B cell (primary cell): ENCODE data around the gene SHLD3. TPM values are rescaled to one million over a fixed set of nuclear protein-coding genes. Genes with fewer than 3 reads are reported as not detected.

ENCODE experiments used
- ATAC-seq: fragments of 200-7000 bp; cut with Tn5 transposase; one replicate; pipeline ENCODE4 v1.10.0; 2021; ENCODE audit warnings: low read depth, mild to moderate bottlenecking, moderate number of reproducible peaks, moderate library complexity
- CTCF ChIA-PET: fragments of 350-600 bp; sonication (Branson Sonifier 250); formaldehyde crosslinking; loops from one replicate; lab custom pipeline; 2021; ENCODE audit warnings: antibody characterized with exemption, inconsistent platforms; lab: Charles Lee
- POLR2A ChIA-PET: fragments of 350-600 bp; sonication (Branson Sonifier 250); formaldehyde crosslinking; loops from one replicate; lab custom pipeline; 2021; ENCODE audit warnings: antibody characterized with exemption; lab: Charles Lee
- DNase-seq: peaks from one replicate; pipeline ENCODE4 v3.0.0; 2013
- H2AFZ ChIP-seq: 2 replicates; pipeline ENCODE4 v1.6.1; 2012; ENCODE audit warnings: mild to moderate bottlenecking, low read depth, low read length; ENCODE audit not compliant: insufficient read depth, poor library complexity, severe bottlenecking
- H3K27ac ChIP-seq, 2 donors: 1 replicate in 1 of 2; 2 replicates in 1 of 2; pipeline ENCODE4 v1.5.1; 2012 to 2013; ENCODE audit warnings: low read length in 2 of 2, mild to moderate bottlenecking in 2 of 2, moderate library complexity in 1 of 2
- H3K27me3 ChIP-seq, 4 experiments: fragments of 200-600 bp in 1 of 4; sonication (generic) in 1 of 4; replicated peaks in 1 of 4; 1 replicate in 2 of 4; 2 replicates in 2 of 4; pipeline versions ENCODE4 v1.6.1 to v1.7.0; 2013 to 2016; ENCODE audit warnings: low read length in 3 of 4, mild to moderate bottlenecking in 2 of 4, mixed read lengths in 1 of 4, moderate library complexity in 1 of 4; ENCODE audit not compliant: insufficient read depth in 4 of 4, control insufficient read depth in 3 of 4; ENCODE audit errors: control extremely low read depth in 1 of 4
- H3K36me3 ChIP-seq, 2 experiments: replicated peaks in 1 of 2; 1 replicate in 1 of 2; 2 replicates in 1 of 2; pipeline versions ENCODE4 v1.6.1 to v1.7.1; 2013; ENCODE audit warnings: low read length in 1 of 2; ENCODE audit not compliant: insufficient read depth in 2 of 2, control insufficient read depth in 1 of 2; ENCODE audit errors: control extremely low read depth in 1 of 2, extremely low read depth in 1 of 2
- H3K4me1 ChIP-seq, 2 donors: fragments of 200-600 bp in 1 of 2; sonication (generic) in 1 of 2; 1 replicate in 1 of 2; 2 replicates in 1 of 2; pipeline versions ENCODE4 v1.5.1 to v1.6.1; 2013 to 2017; ENCODE audit warnings: low read length in 2 of 2; ENCODE audit not compliant: control insufficient read depth in 2 of 2, insufficient read depth in 2 of 2
- H3K4me2 ChIP-seq: replicated peaks from 2 replicates; pipeline ENCODE3; 2012; ENCODE audit warnings: mild to moderate bottlenecking, low read depth, low read length; ENCODE audit not compliant: poor library complexity, severe bottlenecking
- H3K4me3 ChIP-seq, 5 experiments: fragments of 200-600 bp in 1 of 5; sonication (generic) in 1 of 5; 1 replicate in 3 of 5; 2 replicates in 2 of 5; pipeline versions ENCODE4 v1.5.1 to v1.7.0; 2011 to 2016; ENCODE audit warnings: low read length in 4 of 5, mild to moderate bottlenecking in 4 of 5, low read depth in 2 of 5, control low read depth in 1 of 5, moderate library complexity in 1 of 5; ENCODE audit not compliant: insufficient read depth in 1 of 5; ENCODE audit errors: control extremely low read depth in 1 of 5, extremely low read depth in 1 of 5
- H3K79me2 ChIP-seq: fragments of 200-600 bp; sonication (generic); one replicate; pipeline ENCODE4 v1.6.0; 2016; ENCODE audit warnings: low read length; ENCODE audit not compliant: control insufficient read depth, insufficient read depth
- H3K9ac ChIP-seq: fragments of 200-600 bp; sonication (generic); 2 replicates; pipeline ENCODE4 v1.6.1; 2017; ENCODE audit warnings: mild to moderate bottlenecking, low read length, moderate library complexity
- H3K9me3 ChIP-seq, 3 donors: one replicate each; pipeline versions ENCODE4 v1.6.1 to v1.7.1; 2013; ENCODE audit warnings: low read length in 2 of 3; ENCODE audit not compliant: control insufficient read depth in 2 of 3, insufficient read depth in 1 of 3; ENCODE audit errors: control extremely low read depth in 1 of 3
- H4K20me1 ChIP-seq: 2 replicates; pipeline ENCODE4 v1.6.0; 2012; ENCODE audit warnings: mild to moderate bottlenecking, low read length; ENCODE audit not compliant: insufficient read depth, control insufficient read depth, poor library complexity, severe bottlenecking
- H3K27ac Mint-ChIP-seq: one replicate; pipeline ENCODE4 v1.8.0; 2021; ENCODE audit warnings: mixed read lengths
- H3K27me3 Mint-ChIP-seq: one replicate; pipeline ENCODE4 v1.8.0; 2021; ENCODE audit warnings: mixed read lengths
- H3K4me1 Mint-ChIP-seq: one replicate; pipeline ENCODE4 v1.8.0; 2021; ENCODE audit warnings: mixed read lengths
- H3K4me3 Mint-ChIP-seq: one replicate; pipeline ENCODE4 v1.8.0; 2021; ENCODE audit warnings: mixed read lengths
- H3K9me3 Mint-ChIP-seq: one replicate; pipeline ENCODE4 v1.8.0; 2022; ENCODE audit warnings: mixed read lengths; ENCODE audit not compliant: insufficient read depth
- CTCF ChIP-seq: fragments of 200-600 bp; IDR thresholded peaks from one replicate; pipeline ENCODE4 v1.8.0; 2022; ENCODE audit warnings: antibody characterized with exemption, mild to moderate bottlenecking
- EZH2 ChIP-seq: IDR thresholded peaks from 2 replicates; pipeline ENCODE4 v1.6.1; 2012; ENCODE audit warnings: borderline replicate concordance, low read depth, mild to moderate bottlenecking, moderate library complexity, low read length; ENCODE audit not compliant: insufficient read depth, poor library complexity, severe bottlenecking
- WGBS: methylation state at CpG from one replicate; pipeline ENCODE4 v1.1.5; 2013; ENCODE audit warnings: missing lambda C conversion rate; ENCODE audit not compliant: insufficient coverage; 5-methylcytosine and 5-hydroxymethylcytosine counted together
- intact Hi-C: fragments of 100-400 bp; cut with micrococcal nuclease; formaldehyde crosslinking; loops from one replicate; pipeline ENCODE4 v1.10.0; 2022
- polyA minus RNA-seq: library from RNA; depleted of rRNA, polyadenylated mRNA; stranded (reverse); fragments of >200 nt; gene quantifications from 2 replicates; pipeline ENCODE4 v1.2.3, GENCODE V29; 2012
- polyA plus RNA-seq: library from polyadenylated mRNA; depleted of rRNA; stranded (reverse); fragments of >200 nt; gene quantifications from 2 replicates; pipeline ENCODE4 v1.2.3, GENCODE V29; 2012
- total RNA-seq, 2 donors: library from RNA; stranded (reverse); fragments of 120-200 nt in 1 of 2; gene quantifications; 1 replicate in 1 of 2; 2 replicates in 1 of 2; pipeline versions ENCODE4 v1.2.3 to v1.2.4, GENCODE V29; 2013 to 2022

Gene SHLD3
- total RNA-seq (6.3 and 6.7 TPM in 2 replicates), polyA plus RNA-seq (3.7 and 4.7 TPM in 2 replicates), polyA minus RNA-seq (2.3 and 3.6 TPM in 2 replicates)
- 6.8 TPM for total RNA-seq (2013)

GRCh38 chr5:65624571-65625555, at the start of gene SHLD3, which contains the start of gene TRAPPC13:
SHLD3 (plus strand) TSS chr5:65625027; CDS start chr5:65629588, 4,561 bp downstream.
TRAPPC13 (plus strand) TSS chr5:65625027; CDS start chr5:65625061, 34 bp downstream.
- Histone ChIP-seq H3K4me2 (peak within 1 kb of the TSS; percentile 78), H3K79me2 (peaks cover 80% of the 10 kb centered on the region), H2AFZ (peak within 1 kb of the TSS; percentile 96), H3K36me3 (peaks cover 6 to 7% of the 10 kb centered on the region in 2 experiments), H3K27me3 (no peaks in the 10 kb centered on the region), H4K20me1 (no peaks in the 10 kb centered on the region), H3K4me3 (peak within 1 kb of the TSS; percentile 88 to 99 (median 88)), H3K4me1 (peaks cover 16 to 21% of the 10 kb centered on the region in 2 donors), H3K27ac (peak within 1 kb of the TSS; percentile 73 to 84), H3K9me3 (no peaks in the 10 kb centered on the region), H3K9ac (peak within 1 kb of the TSS; percentile 92)
- Mint-ChIP-seq H3K4me1 (peaks cover 41% of the 10 kb centered on the region), H3K27me3 (no peaks in the 10 kb centered on the region), H3K9me3 (no peaks in the 10 kb centered on the region), H3K4me3 (peak within 1 kb of the TSS; percentile 99), H3K27ac (peak within 1 kb of the TSS; percentile 98)
- POLR2A ChIA-PET: interaction anchor here (0.8 to 1.1 kb wide), 2 partner anchors 62 to 519 kb away, joined by 8 to 9 read pairs; partner anchors contain the start of genes CENPK, PPWD1 and SREK1
- TF ChIP-seq EZH2 (no peak), CTCF (peak; percentile 18)
- ATAC-seq (peak; percentile 76), DNase-seq (peak; percentile 96)
- CTCF ChIA-PET: interaction anchor here (1.4 kb wide), 1 partner anchor 62 kb away, joined by 7 read pairs; the partner anchor contains the start of genes CENPK and PPWD1
- 1% methylated on average over 22 of the region's 36 CpGs for WGBS
- intact Hi-C loops: loop anchor here (1.0 to 5.0 kb wide), 6 partner anchors 62 to 857 kb away; partner anchors contain the start of genes ADAMTS6, CENPK, CWC27 and ERBIN
